Epithelial cell of proximal tubule (primary cell): ENCODE data around the gene TCP11. TPM values are rescaled to one million over a fixed set of nuclear protein-coding genes. Genes with fewer than 3 reads are reported as not detected.

Source experiments
- DNase-seq: peaks from one replicate; pipeline ENCODE4 v3.0.0-alpha.2; 2011; ENCODE audit warnings: low read depth
- H3K4me3 ChIP-seq: 2 replicates; pipeline ENCODE4 v1.5.1; 2011; ENCODE audit warnings: low read depth, mild to moderate bottlenecking, low read length
- total RNA-seq: library from RNA; depleted of rRNA; stranded (reverse); fragments of >200 nt; gene quantifications from 2 replicates; pipeline ENCODE4 v1.2.3, GENCODE V29; 2015
- TF ChIP-seq, protein P1 (sequence below): conservative IDR thresholded peaks from 2 replicates; pipeline ENCODE4 v1.5.1; 2012; ENCODE audit warnings: low read depth, mild to moderate bottlenecking, low read length

TCP11 gene
- total RNA-seq, 1 donor from 2014 or later, result not detected

DNA sequence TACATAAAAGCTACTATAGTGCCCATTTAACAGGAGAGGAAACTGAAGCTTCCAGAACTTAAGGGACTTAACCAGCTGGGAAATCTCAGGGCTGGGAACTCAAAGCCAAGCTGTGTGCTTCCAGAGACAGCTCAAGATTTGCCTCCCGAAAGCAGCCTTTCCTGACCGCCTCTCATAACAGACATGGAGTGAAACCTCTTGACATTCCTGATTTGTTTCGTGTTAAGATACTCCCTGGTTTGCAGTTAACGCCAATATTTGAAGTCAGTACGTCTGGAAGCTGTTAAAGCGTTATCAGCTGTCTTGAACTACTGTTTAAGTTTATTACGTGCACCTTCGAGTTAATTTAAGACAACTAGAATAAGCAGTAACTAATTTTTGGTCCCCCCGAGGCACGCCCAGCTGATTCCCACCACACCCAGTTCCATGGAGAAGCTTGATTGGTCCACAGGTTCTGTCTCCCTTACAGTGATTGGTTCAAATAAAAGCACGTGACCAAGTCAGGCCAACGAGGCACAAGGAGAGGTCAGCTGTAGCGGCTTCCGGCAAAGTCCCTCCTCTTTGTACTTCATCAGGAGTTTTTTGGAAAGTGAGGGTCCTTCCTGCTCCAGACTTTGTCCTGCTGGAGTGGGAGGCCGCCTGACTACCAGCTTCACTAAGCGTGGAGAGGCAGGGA, 8.9 kb upstream of the TCP11 start:
- TF ChIP-seq, protein P1, sequence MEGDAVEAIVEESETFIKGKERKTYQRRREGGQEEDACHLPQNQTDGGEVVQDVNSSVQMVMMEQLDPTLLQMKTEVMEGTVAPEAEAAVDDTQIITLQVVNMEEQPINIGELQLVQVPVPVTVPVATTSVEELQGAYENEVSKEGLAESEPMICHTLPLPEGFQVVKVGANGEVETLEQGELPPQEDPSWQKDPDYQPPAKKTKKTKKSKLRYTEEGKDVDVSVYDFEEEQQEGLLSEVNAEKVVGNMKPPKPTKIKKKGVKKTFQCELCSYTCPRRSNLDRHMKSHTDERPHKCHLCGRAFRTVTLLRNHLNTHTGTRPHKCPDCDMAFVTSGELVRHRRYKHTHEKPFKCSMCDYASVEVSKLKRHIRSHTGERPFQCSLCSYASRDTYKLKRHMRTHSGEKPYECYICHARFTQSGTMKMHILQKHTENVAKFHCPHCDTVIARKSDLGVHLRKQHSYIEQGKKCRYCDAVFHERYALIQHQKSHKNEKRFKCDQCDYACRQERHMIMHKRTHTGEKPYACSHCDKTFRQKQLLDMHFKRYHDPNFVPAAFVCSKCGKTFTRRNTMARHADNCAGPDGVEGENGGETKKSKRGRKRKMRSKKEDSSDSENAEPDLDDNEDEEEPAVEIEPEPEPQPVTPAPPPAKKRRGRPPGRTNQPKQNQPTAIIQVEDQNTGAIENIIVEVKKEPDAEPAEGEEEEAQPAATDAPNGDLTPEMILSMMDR, result no peak
- no peak for DNase-seq

DNA sequence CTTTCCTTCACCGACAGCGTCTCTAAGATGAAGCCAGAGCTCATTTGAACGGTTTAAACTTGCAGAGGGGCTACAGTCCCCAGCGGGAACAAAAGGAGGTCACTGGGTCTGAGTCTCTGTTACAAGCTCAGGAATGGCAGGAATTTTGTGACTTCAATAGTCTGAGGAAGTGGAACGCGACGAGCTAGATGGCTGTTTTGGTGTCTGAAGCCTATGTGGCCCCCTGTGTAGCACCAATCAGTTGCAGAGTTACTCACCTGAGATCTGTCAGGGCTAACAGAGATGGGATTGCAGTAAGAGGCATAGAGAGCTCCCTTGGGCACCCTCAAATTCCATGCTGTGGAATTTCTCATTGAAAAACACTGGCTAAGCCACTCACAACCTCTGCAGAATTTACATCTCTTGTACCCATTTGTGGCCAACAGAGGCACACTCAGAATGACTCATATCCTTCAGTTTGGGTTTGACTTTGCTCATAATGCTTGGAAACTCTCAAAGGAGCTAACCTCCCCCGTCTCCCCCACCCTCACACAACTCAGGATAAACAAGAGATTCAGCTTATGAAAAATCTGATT, 7.1 kb upstream of the TCP11 start:
- no peak for DNase-seq
- TF ChIP-seq, protein P1, result no peak
- H3K4me3 ChIP-seq, result no peak overlapping the region

More for the DNA sequence above, 8.9 kb upstream of the TCP11 start:
- H3K4me3 ChIP-seq, result no peak overlapping the region

- H3K4me3 ChIP-seq, result no peak overlapping the region
- TF ChIP-seq, protein P1, result no peak
- no peak for DNase-seq
These were observed 6.3 kb upstream of the TCP11 start for GRCh38 chr6:35147486-35147885.

- no peak overlapping the region for H3K4me3 ChIP-seq
- DNase-seq, result no peak
- TF ChIP-seq, protein P1, result no peak
These were observed 5.9 kb upstream of the TCP11 start for GRCh38 chr6:35147026-35147425.

DNA sequence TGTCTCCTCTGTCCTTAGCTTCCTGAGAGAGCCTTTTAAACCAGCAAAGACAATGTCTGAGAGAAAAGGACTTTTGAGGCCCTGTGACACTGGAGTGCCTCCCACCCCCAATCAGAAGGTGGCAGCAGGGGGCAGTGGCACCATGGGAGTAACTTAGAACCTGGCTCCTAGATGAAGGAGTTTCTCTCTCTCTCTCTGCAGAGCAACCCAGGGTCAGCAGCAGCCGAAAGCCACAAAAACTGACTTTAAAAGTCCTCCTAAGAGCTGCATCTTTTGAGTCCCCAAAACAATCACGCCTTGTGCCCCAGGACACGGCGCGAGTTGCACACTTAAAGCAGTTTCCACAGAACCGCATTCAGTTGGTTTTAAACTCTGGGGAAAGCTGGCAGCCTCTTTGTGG, 5.3 kb upstream of the TCP11 start:
- no peak for DNase-seq
- H3K4me3 ChIP-seq, result no peak overlapping the region
- TF ChIP-seq, protein P1, result peak; percentile 77

- no peak overlapping the region for H3K4me3 ChIP-seq
- TF ChIP-seq, protein P1, result no peak
- DNase-seq, result no peak
These were observed 4.6 kb upstream of the TCP11 start for GRCh38 chr6:35145757-35146156.
